ENCODE data around the gene MIA2. TPM values are rescaled to one million over a fixed set of nuclear protein-coding genes. Genes with fewer than 3 reads are reported as not detected.

MIA2 gene
- total RNA-seq, 2 donors from 2014 or later = 14.2 to 34.2 TPM

DNA sequence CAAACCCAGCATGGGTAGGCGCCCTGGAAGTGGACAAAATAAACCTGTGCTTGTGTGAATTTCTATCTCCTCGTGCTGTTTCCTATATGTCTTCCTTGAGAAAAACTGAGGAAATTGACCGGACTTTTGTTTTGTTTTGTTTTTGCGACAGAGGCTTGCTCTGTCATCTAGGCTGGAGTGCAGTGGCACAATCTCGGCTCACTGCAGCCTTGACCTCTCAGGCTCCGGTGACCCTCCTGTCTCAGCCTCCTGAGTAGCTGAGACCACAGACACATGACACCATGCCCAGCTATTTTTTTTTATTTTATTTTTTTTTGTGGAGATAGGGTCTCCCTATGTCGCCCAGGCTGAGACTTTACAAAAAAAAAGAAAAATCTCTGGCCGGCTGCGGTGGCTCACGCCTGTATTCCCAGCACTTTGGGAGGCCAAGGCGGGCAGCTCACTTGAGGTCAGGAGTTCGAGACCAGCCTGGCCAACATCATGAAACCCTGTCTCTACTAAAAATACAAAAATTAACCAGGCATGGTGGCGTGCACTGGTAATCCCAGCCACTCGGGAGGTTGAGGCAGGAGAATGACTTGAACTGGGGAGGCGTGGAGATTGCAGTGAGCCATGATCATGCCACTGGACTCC is 22.5 kb upstream of the MIA2 start:
- Histone ChIP-seq H3K27ac (no peak overlapping the region), H3K36me3 (no peaks in the 10 kb centered on the region), H3K9me3 (no peaks in the 10 kb centered on the region), H3K4me1 (no peaks in the 10 kb centered on the region), H3K27me3 (no peaks in the 10 kb centered on the region), H3K4me3 (no peak overlapping the region)
- no peak for DNase-seq (ENCODE audit: low spot score)
- TF ChIP-seq, protein P1, sequence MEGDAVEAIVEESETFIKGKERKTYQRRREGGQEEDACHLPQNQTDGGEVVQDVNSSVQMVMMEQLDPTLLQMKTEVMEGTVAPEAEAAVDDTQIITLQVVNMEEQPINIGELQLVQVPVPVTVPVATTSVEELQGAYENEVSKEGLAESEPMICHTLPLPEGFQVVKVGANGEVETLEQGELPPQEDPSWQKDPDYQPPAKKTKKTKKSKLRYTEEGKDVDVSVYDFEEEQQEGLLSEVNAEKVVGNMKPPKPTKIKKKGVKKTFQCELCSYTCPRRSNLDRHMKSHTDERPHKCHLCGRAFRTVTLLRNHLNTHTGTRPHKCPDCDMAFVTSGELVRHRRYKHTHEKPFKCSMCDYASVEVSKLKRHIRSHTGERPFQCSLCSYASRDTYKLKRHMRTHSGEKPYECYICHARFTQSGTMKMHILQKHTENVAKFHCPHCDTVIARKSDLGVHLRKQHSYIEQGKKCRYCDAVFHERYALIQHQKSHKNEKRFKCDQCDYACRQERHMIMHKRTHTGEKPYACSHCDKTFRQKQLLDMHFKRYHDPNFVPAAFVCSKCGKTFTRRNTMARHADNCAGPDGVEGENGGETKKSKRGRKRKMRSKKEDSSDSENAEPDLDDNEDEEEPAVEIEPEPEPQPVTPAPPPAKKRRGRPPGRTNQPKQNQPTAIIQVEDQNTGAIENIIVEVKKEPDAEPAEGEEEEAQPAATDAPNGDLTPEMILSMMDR (IDR thresholded peaks at IDR 0.05) = no peak

DNA sequence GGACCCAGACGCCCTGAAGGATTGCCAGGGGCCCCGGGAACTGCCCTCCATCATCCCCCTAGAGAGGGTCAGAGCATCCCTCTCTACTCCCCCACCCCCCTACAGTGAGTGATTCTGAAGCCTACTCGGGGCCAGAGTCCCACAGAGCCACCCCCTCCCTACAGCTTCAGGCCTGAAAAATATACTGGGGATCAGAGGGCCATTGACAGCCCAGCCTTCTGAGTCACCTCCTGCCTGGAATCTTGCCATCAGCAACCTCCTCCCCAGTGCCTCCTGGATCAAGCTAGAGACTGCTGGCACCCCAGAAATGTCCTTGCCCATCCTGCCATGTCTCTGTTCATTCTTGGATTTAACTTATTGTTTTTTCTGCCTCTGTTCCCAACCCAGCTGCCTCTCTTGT is 21.7 kb upstream of the MIA2 start:
- Histone ChIP-seq H3K4me3 (no peak overlapping the region), H3K27me3 (no peaks in the 10 kb centered on the region), H3K27ac (no peak overlapping the region), H3K9me3 (no peaks in the 10 kb centered on the region), H3K4me1 (no peaks in the 10 kb centered on the region), H3K36me3 (no peaks in the 10 kb centered on the region)
- no peak for DNase-seq (ENCODE audit: low spot score)
- TF ChIP-seq, protein P1 (IDR thresholded peaks at IDR 0.05) = no peak

DNA sequence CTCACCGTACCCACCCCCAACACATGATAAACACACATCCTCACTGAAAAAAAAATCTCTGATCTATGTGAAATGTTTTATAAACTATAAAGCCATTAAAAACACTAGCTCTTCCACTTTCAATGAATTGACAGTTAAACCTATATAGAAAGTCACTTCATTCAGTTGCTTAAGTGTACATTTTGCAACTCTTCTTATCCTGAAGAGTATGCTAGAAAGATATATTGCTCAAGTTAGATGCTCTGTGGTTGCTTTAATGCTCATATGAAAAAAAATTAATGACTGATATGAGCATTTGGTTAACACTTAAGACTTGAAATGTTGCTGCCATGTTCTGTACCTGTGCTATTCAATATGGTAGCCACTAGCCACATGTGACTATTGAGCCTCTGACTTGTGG is 21.0 kb upstream of the MIA2 start:
- H3K4me3 ChIP-seq = no peak overlapping the region
- TF ChIP-seq, protein P1 (IDR thresholded peaks at IDR 0.05) = no peak
- H3K27ac ChIP-seq = no peak overlapping the region
- no peaks in the 10 kb centered on the region for H3K4me1 ChIP-seq
- no peaks in the 10 kb centered on the region for H3K36me3 ChIP-seq
- no peaks in the 10 kb centered on the region for H3K27me3 ChIP-seq
- H3K9me3 ChIP-seq = no peaks in the 10 kb centered on the region
- no peak for DNase-seq (ENCODE audit: low spot score)

DNA sequence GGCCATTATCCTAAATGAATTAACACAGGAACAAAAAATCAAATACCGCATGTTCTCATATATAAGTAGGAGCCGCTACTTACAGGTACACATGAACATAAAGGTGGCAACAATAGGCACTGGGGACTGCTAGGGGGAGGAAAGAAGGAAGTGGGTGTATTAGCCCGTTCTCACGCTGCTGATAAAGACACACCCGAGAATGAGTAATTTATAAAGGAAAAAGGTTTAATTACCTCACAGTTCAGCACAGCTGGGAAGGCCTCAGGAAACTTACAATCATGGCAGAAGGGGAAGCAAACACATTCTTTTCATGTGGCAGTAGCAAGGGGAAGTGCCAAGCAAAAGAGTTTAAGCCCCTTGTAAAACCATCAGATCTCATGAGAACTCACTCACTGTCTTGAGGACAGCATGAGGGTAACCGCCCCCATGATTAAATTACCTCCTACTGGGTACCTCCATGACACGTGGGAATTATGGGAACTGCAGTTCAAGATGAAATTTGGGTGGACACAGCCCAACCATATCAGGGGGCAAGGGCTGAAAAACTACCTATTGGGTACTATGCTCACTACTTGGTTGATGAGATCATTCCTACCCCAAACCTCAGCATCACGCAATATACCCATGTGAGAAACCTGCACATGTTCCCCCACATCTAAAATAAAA is 16.4 kb upstream of the MIA2 start:
- TF ChIP-seq, protein P1 (IDR thresholded peaks at IDR 0.05) = no peak

DNA sequence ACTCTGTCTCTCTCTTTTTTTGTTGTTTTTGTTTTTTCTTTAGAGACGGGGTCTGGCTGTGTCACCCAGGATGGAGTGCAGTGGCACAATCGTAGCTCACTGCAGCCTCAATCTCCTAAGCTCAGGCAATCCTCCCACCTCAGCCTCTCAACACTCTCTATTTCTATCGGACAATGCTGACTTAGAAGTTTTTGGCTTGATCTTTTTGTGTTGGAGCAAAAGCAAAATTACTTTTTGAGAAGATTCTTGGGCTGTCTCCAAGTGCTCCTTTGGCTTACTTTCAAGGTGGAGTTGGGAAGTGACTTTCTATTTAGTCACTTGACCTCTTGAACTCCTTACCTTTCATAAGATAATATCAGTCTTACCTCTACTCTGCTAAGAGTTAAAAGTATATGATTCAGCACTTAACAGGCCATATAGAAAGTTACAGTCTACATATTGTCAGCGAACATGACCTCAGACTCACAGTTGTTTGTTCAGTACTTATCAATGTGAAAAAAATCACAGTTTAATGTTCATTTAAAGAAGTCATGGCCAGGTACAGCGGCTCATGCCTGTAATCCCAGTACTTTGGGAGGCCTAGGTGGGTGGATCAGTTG is 15.4 kb upstream of the MIA2 start:
- Histone ChIP-seq H3K4me1 (no peaks in the 10 kb centered on the region), H3K9me3 (no peaks in the 10 kb centered on the region), H3K27ac (no peak overlapping the region), H3K36me3 (no peaks in the 10 kb centered on the region), H3K27me3 (no peaks in the 10 kb centered on the region), H3K4me3 (no peak overlapping the region)
- no peak for DNase-seq (ENCODE audit: low spot score)
- TF ChIP-seq, protein P1 (IDR thresholded peaks at IDR 0.05) = no peak

More for the DNA sequence above, 16.4 kb upstream of the MIA2 start:
- Histone ChIP-seq H3K4me1 (no peaks in the 10 kb centered on the region), H3K9me3 (no peaks in the 10 kb centered on the region), H3K27ac (no peak overlapping the region), H3K27me3 (no peaks in the 10 kb centered on the region), H3K36me3 (no peaks in the 10 kb centered on the region), H3K4me3 (no peak overlapping the region)
- no peak for DNase-seq (ENCODE audit: low spot score)

All from right atrium auricular region (tissue), 2 donors.